AML-193 (cell line): ENCODE data around the gene CEP135.
"Not testable (repeated sequence)": the region's sequence is repeated elsewhere in the genome, so short reads cannot be mapped to it uniquely, and the experiment has no call there.

ENCODE experiments used
- DNase-seq, 2 experiments: peaks; one replicate each; lab custom pipeline; 2025; lab: John Stamatoyannopoulos, UW

CEP135 gene

GRCh38 chr4:55948726-55949481, at the start of gene CEP135:
TSS of gene CEP135 (plus strand) at chr4:55948945. CDS start at chr4:55952131, 3,186 bp downstream.
- peak; percentile 84 to 87 for DNase-seq

- DNase-seq = no peak
Measured at GRCh38 chr4:55902677-55903076, 46.1 kb upstream of the CEP135 start.

- no peak for DNase-seq
Measured at GRCh38 chr4:55903577-55903976, 45.2 kb upstream of the CEP135 start.

GRCh38 chr4:55904576-55904975, 44.2 kb upstream of the CEP135 start:
- no peak for DNase-seq

- no peak for DNase-seq
Measured at GRCh38 chr4:55906323-55906722, 42.4 kb upstream of the CEP135 start.

GRCh38 chr4:55906989-55907388, 41.8 kb upstream of the CEP135 start:
- no peak for DNase-seq

GRCh38 chr4:55907469-55907868, 41.3 kb upstream of the CEP135 start:
- no peak for DNase-seq

- no peak for DNase-seq
Measured at GRCh38 chr4:55910140-55910539, 38.6 kb upstream of the CEP135 start.

- no peak for DNase-seq
Measured at GRCh38 chr4:55912249-55912648, 36.5 kb upstream of the CEP135 start.

GRCh38 chr4:55920571-55920970, 28.2 kb upstream of the CEP135 start:
- no peak for DNase-seq

- DNase-seq = no peak
Measured at GRCh38 chr4:55921093-55921492, 27.7 kb upstream of the CEP135 start.

GRCh38 chr4:55925241-55925640, 23.5 kb upstream of the CEP135 start:
- no peak for DNase-seq

GRCh38 chr4:55926610-55927009, 22.1 kb upstream of the CEP135 start:
- DNase-seq = no peak

GRCh38 chr4:55927803-55928437, 20.8 kb upstream of the CEP135 start:
- DNase-seq = no peak

GRCh38 chr4:55928846-55929245, 19.9 kb upstream of the CEP135 start:
- DNase-seq = no peak

GRCh38 chr4:55931043-55931442, 17.7 kb upstream of the CEP135 start:
- no peak for DNase-seq

GRCh38 chr4:55931833-55932232, 16.9 kb upstream of the CEP135 start:
- no peak for DNase-seq

GRCh38 chr4:55932511-55932910, 16.2 kb upstream of the CEP135 start:
- no peak for DNase-seq

GRCh38 chr4:55933611-55934010, 15.1 kb upstream of the CEP135 start:
- DNase-seq = no peak

GRCh38 chr4:55935907-55936306, 12.8 kb upstream of the CEP135 start:
- not testable (repeated sequence) for DNase-seq

- DNase-seq = no peak
Measured at GRCh38 chr4:55938481-55938880, 10.3 kb upstream of the CEP135 start.

GRCh38 chr4:55939421-55939820, 9.3 kb upstream of the CEP135 start:
- no peak for DNase-seq

- DNase-seq = no peak
Measured at GRCh38 chr4:55941881-55942396, 6.8 kb upstream of the CEP135 start.
